Kidney epithelial cell (primary cell): ENCODE measurements around the gene MAD1L1. TPM values are rescaled to one million over a fixed set of nuclear protein-coding genes. Genes with fewer than 3 reads are reported as not detected.

Experiments used
- DNase-seq: peaks from one replicate; pipeline ENCODE4 v3.0.0-alpha.2; 2010; ENCODE audit warnings: low read depth
- H3K27me3 ChIP-seq: 2 replicates; pipeline ENCODE4 v1.6.0; 2011; ENCODE audit warnings: low read length; ENCODE audit not compliant: control insufficient read depth, insufficient read depth
- H3K36me3 ChIP-seq: 2 replicates; pipeline ENCODE4 v1.5.1; 2011; ENCODE audit warnings: low read length; ENCODE audit not compliant: control insufficient read depth, insufficient read depth
- H3K4me3 ChIP-seq: 2 replicates; pipeline ENCODE4 v1.5.1; 2011; ENCODE audit warnings: low read depth, mild to moderate bottlenecking, control low read depth, low read length
- total RNA-seq: library from RNA; depleted of rRNA; stranded (reverse); fragments of >200 nt; gene quantifications from 2 replicates; pipeline ENCODE4 v1.2.3, GENCODE V29; 2015
- TF ChIP-seq, protein P1 (sequence below): IDR thresholded peaks from 2 replicates; pipeline ENCODE4 v1.5.1; 2011; ENCODE audit warnings: mild to moderate bottlenecking, moderate library complexity, low read length, control low read depth, inconsistent platforms; ENCODE audit not compliant: insufficient read depth, poor library complexity, severe bottlenecking

Gene MAD1L1
- total RNA-seq, 1 donor from 2014 or later, result 61.2 TPM

DNA sequence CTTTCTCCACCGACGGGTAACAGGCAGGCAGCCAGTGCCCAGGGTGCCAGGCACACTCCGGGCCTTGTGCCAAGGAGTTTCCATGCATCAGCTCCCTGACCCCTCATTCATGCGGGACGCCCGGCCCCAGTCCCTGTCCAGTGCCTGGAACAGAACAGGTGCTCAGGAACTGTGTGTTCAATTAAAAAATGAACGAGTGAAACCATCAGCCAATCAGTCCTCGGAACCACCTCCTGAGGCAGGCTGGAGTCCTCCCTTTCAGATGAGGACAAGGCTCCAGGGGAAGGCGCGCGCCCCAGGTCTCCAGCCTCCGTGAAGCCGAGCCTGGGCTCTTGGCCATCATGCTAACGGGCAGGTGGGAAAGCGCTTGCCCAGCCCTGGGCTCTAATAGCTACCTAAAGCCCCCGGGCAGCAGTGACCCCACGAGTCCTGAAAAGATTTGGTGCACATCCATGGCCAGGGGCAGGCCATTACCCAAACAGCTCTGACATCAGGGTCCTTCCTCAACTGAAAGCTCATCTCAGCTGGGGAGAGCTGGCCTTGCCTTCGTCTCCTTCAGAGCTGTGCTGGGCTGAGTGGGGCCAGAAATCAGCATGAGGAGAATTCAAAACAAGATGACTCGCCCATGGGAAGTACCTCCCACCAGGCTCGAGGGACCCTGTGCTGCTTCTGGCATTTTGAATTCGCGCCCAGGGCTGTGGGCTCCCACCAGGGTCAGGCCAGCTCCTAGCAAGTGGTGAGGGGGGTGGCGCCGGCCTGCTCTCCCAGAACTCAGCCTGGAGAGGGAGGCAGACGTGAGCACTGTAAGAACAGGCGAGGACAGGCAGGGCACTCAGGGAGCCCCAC is 200.5 kb downstream of the MAD1L1 start:
- no peaks in the 10 kb centered on the region for H3K27me3 ChIP-seq
- TF ChIP-seq, protein P1, sequence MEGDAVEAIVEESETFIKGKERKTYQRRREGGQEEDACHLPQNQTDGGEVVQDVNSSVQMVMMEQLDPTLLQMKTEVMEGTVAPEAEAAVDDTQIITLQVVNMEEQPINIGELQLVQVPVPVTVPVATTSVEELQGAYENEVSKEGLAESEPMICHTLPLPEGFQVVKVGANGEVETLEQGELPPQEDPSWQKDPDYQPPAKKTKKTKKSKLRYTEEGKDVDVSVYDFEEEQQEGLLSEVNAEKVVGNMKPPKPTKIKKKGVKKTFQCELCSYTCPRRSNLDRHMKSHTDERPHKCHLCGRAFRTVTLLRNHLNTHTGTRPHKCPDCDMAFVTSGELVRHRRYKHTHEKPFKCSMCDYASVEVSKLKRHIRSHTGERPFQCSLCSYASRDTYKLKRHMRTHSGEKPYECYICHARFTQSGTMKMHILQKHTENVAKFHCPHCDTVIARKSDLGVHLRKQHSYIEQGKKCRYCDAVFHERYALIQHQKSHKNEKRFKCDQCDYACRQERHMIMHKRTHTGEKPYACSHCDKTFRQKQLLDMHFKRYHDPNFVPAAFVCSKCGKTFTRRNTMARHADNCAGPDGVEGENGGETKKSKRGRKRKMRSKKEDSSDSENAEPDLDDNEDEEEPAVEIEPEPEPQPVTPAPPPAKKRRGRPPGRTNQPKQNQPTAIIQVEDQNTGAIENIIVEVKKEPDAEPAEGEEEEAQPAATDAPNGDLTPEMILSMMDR, result no peak
- no peak overlapping the region for H3K4me3 ChIP-seq
- DNase-seq, result no peak
- no peaks in the 10 kb centered on the region for H3K36me3 ChIP-seq

DNA sequence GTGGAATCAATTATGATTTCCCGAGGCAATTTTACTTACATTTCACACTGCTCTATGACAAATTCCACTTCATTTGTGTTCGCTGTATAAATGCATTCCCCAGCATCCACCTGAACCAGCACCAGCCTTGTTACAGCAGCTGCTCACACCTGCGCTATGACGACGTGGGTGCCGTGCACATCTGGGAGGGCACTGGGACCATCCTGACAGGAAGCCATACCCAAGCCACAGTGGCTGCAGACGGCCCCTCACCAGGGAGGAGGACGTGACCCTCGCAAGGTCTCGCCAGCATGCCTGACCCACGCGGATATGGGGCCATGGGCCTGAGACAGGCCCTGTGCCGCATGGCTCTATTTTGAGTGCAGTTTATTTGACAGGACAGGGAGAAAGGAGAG is 201.3 kb downstream of the MAD1L1 start:
- H3K27me3 ChIP-seq, result no peaks in the 10 kb centered on the region
- no peaks in the 10 kb centered on the region for H3K36me3 ChIP-seq
- TF ChIP-seq, protein P1, result no peak
- DNase-seq, result no peak
- H3K4me3 ChIP-seq, result no peak overlapping the region

DNA sequence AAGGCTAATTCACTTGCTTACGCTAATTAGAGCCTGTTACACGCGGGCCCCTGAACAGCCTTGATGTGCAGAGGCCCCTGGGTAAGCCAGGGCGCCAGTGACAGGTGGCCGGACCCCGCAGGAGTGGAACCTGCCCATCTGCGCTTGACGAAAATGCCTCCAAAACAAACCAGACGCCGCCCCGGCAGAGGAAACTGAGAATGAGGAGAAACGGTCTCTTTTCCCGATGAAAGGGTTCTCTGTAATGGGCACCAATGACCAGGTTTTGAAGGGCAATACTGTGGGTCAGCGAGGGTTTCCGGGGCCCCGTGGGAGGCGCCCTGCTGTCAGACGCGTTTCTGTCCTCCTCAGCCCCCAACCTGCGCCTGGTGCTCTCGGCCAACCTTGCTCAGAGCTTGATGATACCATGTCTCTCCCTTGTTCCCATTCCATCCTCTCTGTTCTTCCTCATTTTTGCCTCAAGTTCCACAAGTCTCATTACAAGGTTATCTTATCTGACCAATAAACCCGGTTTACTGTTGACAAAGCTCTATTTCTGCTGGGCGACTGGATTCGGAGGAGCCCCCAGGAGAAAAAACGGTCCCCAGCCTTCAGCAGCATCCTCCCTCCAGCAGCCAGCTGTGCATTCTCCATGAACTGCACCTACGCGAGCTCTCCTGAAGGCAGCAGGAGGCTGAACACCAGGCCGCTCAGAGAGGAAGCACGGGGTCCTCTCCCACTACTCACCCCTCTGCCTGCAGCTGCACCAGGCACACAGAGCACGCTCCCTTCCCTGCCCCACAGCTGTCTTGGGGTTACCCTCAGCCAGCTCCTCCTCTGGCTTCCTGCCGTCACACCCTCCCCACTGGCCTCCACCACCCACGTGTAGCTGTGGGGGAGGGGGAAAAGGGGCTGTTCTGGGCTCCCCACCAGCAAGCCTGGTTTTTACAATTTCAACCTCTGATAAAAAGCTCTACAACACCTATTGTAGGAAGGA is 202.0 kb downstream of the MAD1L1 start:
- Histone ChIP-seq H3K4me3 (no peak overlapping the region), H3K36me3 (no peaks in the 10 kb centered on the region), H3K27me3 (no peaks in the 10 kb centered on the region)
- TF ChIP-seq, protein P1, result no peak
- no peak for DNase-seq

DNA sequence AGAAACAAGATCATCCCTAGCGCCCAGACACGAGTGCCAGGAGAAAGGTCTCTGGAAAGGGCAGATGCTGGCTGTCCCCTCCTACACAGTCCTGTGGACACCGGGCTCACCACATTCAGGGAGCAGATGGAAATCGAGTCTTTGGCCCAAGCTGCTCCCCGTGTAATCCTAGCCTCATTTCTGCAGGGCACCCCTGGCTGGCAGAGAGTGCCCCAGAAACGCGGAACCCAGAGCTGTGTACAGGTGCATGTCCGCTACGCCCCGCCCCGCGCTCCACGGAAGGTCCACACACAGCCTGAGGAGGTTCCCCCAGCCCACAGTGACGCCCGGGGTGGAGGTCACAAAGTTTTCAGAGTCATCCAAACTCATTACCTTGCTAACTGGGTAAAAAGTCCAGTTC is 202.8 kb downstream of the MAD1L1 start:
- Histone ChIP-seq H3K36me3 (no peaks in the 10 kb centered on the region), H3K27me3 (no peaks in the 10 kb centered on the region), H3K4me3 (no peak overlapping the region)
- no peak for DNase-seq
- TF ChIP-seq, protein P1, result no peak

DNA sequence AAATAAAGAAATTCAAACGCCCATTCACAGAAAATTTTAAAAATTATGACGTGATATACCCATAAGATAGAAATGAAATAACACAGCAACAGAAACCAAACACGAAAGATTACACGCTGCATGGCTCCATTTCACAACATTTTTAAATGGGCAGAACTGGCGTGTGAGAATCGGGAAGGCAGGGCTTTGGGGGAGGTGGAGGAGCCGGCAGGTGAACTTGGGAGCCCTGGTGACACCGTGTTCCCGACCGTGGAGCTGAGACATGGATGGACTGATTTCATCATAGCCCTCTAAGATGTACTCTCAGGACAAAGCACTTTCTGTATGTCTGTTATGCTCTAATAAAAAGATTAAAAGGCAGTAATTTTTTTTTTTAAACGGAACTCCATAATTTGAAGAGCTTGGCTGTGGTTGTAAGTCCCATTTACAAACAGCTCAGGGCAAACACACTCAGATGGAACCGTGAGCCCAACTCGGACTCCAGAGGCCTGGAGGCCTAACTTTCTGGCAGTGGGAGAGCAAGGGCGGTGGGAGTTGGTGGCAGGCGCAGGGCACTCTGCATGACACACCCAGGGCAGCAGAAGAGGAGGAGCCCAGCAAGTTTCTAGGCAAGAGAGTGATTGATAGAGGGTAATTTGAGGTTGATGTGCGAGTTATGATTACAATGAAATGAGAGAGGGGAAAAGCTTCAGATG is 203.4 kb downstream of the MAD1L1 start:
- H3K27me3 ChIP-seq, result no peaks in the 10 kb centered on the region
- no peak for DNase-seq
- TF ChIP-seq, protein P1, result no peak
- H3K36me3 ChIP-seq, result no peaks in the 10 kb centered on the region
- H3K4me3 ChIP-seq, result no peak overlapping the region
